ENCODE data around the gene C17orf75. TPM values are rescaled to one million over a fixed set of nuclear protein-coding genes. Genes with fewer than 3 reads are reported as not detected.

C17orf75 gene, protein sequence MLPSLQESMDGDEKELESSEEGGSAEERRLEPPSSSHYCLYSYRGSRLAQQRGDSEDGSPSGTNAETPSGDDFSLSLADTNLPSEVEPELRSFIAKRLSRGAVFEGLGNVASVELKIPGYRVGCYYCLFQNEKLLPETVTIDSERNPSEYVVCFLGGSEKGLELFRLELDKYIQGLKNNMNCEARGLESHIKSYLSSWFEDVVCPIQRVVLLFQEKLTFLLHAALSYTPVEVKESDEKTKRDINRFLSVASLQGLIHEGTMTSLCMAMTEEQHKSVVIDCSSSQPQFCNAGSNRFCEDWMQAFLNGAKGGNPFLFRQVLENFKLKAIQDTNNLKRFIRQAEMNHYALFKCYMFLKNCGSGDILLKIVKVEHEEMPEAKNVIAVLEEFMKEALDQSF
- total RNA-seq, result 17.1 and 19.1 TPM in 2 replicates

DNA sequence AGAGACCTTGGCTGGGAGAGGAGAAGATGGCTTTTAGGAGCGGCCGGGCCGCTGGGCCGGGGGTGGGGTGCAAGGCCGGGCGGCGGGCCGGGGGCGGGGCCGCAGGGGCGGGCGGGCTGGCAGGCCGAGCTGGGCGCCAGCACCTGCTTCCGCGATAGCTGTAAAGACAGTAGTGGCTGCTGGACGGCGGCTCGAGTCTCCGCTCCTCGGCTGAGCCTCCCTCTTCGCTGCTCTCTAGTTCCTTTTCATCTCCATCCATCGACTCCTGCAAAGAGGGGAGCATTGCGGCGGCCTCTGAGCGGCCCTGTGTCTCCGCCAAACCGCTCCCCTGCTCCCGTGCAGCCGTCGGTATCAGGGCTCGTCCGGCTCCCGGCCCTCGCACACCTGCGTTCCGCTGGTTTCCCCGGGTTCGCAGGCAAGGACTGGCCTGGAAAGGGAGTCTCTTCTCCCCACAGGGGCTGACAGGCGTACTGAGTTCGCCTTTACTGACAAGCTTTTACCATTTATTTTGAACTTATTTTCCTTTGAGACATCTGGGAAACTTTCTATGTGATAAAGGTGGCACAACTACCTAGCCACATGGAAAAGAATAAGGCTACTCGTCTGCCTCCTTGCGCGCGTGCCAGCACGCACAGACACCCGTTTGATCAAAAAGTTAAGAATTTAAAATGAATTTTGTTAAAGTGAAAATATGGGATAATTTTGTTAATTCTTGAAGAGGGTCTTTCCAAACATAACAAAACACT, at the start of gene C17orf75:
TSS of gene C17orf75 (minus strand) at position 317 of the 746 bp plus-strand sequence. CDS start at position 283, 34 bp downstream.

DNA sequence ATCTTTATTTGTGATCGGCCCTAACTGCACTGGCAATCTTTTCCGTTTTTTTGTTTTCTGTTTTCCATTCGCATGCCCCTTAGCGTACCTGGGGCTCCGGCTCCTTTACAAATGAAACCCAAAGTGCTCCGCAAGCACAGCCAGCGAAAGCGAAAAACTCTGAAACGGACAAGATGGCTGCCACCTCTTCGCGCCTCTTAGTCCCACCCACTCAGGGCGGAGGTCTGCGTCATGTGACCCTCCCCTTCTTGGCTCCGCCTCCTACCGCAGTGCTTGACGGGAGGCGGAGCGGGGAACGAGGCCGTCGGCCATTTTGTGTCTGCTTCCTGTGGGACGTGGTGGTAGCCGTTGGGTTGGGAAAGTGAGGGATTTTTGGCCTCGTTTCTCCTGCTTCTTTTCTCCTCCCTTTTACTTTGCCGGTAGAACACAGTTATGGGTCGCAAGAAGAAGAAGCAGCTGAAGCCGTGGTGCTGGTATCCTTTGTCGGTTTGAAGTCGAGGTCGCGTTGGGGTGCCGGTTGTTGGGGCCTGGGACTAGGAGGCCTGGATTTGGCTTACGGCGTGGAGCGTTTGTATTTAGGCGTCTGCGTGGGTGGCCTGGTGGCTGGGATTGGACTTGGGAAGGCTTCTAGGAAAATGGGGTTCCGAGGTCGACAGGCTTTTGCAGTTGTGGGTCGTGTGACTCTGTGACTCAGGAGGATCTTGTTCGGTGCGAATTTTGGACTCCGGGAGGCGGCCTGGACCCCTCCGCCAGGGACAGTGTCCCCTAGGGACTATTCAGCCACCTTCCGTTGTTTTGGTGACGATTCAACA, 8.1 kb upstream of the C17orf75 start, which contains the start of gene ZNF207:
TSS of gene ZNF207 (plus strand) at position 304 of the 812 bp plus-strand sequence. CDS start at position 433, 129 bp downstream.

Other genes with a start within 250 kb of the C17orf75 start
- gene RHOT1, start 199.7 kb downstream of the C17orf75 start, total RNA-seq, result 40.5 and 43.2 TPM in 2 replicates
- under 0.01 TPM in 2 replicates for gene RHBDL3, start 76.3 kb downstream of the C17orf75 start, total RNA-seq
- 72.4 and 78.9 TPM in 2 replicates for gene ZNF207, start 8.0 kb upstream of the C17orf75 start, total RNA-seq
- 76.4 and 84.8 TPM in 2 replicates for gene PSMD11, start 102.3 kb upstream of the C17orf75 start, total RNA-seq
- gene CDK5R1, start 144.8 kb upstream of the C17orf75 start, total RNA-seq, result 0.28 and 0.55 TPM in 2 replicates